Measurements from ENCODE around the gene STXBP5. TPM values are rescaled to one million over a fixed set of nuclear protein-coding genes. Genes with fewer than 3 reads are reported as not detected.

The STXBP5 gene
- total and polyA plus RNA-seq, 9 of the 15 experiments (the other 6 are each of a cell fraction or from before 2014, with no cell fraction given): 23.3 to 172 (median 71.5) TPM

- TF ChIP-seq TAF15 (IDR thresholded peaks at IDR 0.05; ENCODE audit: low read depth, low read length) (no peak), ZNF3 (CRISPR knock-in tag; IDR thresholded peaks at IDR 0.05) (peak; percentile 48; the same call in 1 of the 2 replicates), TSHZ1 (CRISPR knock-in tag; IDR thresholded peaks at IDR 0.05) (no peak), TCF7 (IDR thresholded peaks at IDR 0.05; ENCODE audit: borderline replicate concordance) (no peak; the same call in none of the 2 replicates), SMAD3 (CRISPR knock-in tag; conservative IDR thresholded peaks at IDR 0.05) (0 out of 2 replicates have a peak, but pooled peaks have one; percentile 50), KAT7 (CRISPR knock-in tag; IDR thresholded peaks at IDR 0.05; ENCODE audit: borderline replicate concordance) (no peak), E2F3 (CRISPR knock-in tag; IDR thresholded peaks at IDR 0.05) (no peak; the same call in 1 of the 2 replicates), FUS (optimal IDR thresholded peaks at IDR 0.05; ENCODE audit: low read depth, low read length) (no peak), SMAD4 (CRISPR knock-in tag; conservative IDR thresholded peaks at IDR 0.05) (peak; percentile 36; the same call in 1 of the 2 replicates), ATF3 (IDR thresholded peaks at IDR 0.05) (no peak), ATF3 (CRISPR knock-in tag; conservative IDR thresholded peaks at IDR 0.05) (no peak), HSF4 (CRISPR knock-in tag; IDR thresholded peaks at IDR 0.05; ENCODE audit: borderline replicate concordance) (no peak), ZNF165 (CRISPR knock-in tag; IDR thresholded peaks at IDR 0.05; ENCODE audit: borderline replicate concordance) (no peak), SRSF7 (optimal IDR thresholded peaks at IDR 0.05; ENCODE audit: low read depth, low read length) (no peak), ZNF121 (CRISPR knock-in tag; conservative IDR thresholded peaks at IDR 0.05) (no peak), ZNF274 (IDR thresholded peaks at IDR 0.05; ENCODE audit: borderline replicate concordance, low read depth, low read length) (no peak), IFI16 (CRISPR knock-in tag; IDR thresholded peaks at IDR 0.05) (no peak), CGGBP1 (CRISPR knock-in tag; IDR thresholded peaks at IDR 0.05) (peak; percentile 61; the same call in 1 of the 2 replicates), CHD4 (IDR thresholded peaks at IDR 0.05; ENCODE audit: insufficient read depth, insufficient replicate concordance, low read depth, low read length, poor library complexity, severe bottlenecking) (no peak), ZBTB2 (IDR thresholded peaks at IDR 0.05) (peak; percentile 84), SRF (CRISPR knock-in tag; IDR thresholded peaks at IDR 0.05) (peak; percentile 4 to 63; a peak in 2 of 4 replicates), CC2D1A (IDR thresholded peaks at IDR 0.05) (no peak), ZNF143 (CRISPR knock-in tag; IDR thresholded peaks at IDR 0.05) (peak; percentile 91)
These were observed 1.5 kb upstream of the STXBP5 start (continued) for GRCh38 chr6:147202516-147203310.

Data from K562 (cell line).